H1 (cell line): ENCODE data around the gene PDE9A. TPM values are rescaled to one million over a fixed set of nuclear protein-coding genes. Genes with fewer than 3 reads are reported as not detected.

Source experiments
- GTF2F1 ChIP-seq: IDR thresholded peaks from 2 replicates; pipeline ENCODE4 v1.6.1; 2012; ENCODE audit warnings: low read depth, low read length, improper control_type of control experiment, borderline replicate concordance
- MAX ChIP-seq: IDR thresholded peaks from 2 replicates; pipeline ENCODE4 v1.6.1; 2012; ENCODE audit warnings: inconsistent platforms
- polyA plus RNA-seq, 7 experiments: library from polyadenylated mRNA; depleted of rRNA in 3 of 7; stranded (reverse) in 5 of 7; unstranded in 2 of 7; fragments of >200 nt in 5 of 7; fragments of 200-250 nt in 2 of 7; gene quantifications; 1 replicate in 5 of 7; 2 replicates in 1 of 7; 4 replicates in 1 of 7; pipeline versions ENCODE4 v1.2.1 to v1.2.3, GENCODE V29; 2011 to 2013; ENCODE audit warnings: missing spikeins in 2 of 7, mixed read lengths in 2 of 7
- total RNA-seq: library from RNA; stranded (reverse); fragmentation: NEBNext Ultra II Directional; extraction: Animal tissue kit (Norgen Biotek cat#: 25700); gene quantifications from 2 replicates; pipeline ENCODE4 v1.2.1, GENCODE V29; 2021

PDE9A gene
- total and polyA plus RNA-seq, 2 of the 8 experiments (the other 6 are each of a cell fraction or from before 2014, with no cell fraction given): 39.2 to 45.9 TPM

DNA sequence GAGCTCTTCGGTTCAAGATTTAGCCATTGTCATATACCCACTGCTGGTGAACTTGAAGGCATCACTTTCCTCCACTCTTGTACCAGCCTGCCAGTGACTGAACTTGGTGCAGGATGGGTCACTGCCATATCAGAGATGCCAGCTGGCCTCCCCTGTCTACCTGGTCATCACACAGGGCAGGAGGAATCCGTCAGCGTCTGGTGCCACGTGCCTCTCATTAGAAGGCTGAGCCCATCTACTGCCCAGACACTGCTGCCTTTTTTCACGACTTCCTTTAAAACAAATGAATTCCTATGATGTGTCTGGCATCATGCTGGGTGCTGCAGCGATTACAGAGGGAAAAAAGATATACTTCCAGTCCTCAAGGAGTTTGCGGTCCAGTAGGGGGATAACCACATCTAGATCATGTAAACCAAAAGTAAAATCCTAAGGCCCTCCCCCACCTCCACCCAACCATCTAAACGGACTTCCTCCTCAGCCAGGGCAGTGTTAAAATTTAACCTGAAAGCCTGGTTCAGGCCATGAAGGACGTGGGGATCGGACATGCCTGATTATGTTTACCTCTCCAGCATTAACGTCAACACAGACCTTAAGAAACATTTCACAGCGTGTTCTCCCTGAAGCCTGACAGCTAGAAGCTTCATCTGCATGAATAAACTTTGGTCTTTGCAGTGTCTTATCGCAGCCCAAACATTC, 29.2 kb upstream of the PDE9A start (continued):
- TF ChIP-seq GTF2F1: no peak
- no peak for TF ChIP-seq MAX
